ENCODE results near the gene SEZ6L2.

The SEZ6L2 gene

GRCh38 chr16:29825145-29826044 lies 74.0 kb downstream of the SEZ6L2 start:
- DNase-seq (ENCODE audit: low read depth in 2 of 2): no peak

GRCh38 chr16:29824589-29825144 lies 74.7 kb downstream of the SEZ6L2 start:
- DNase-seq (ENCODE audit: low read depth in 2 of 2): no peak

GRCh38 chr16:29821643-29822115 lies 77.7 kb downstream of the SEZ6L2 start:
- DNase-seq (ENCODE audit: low read depth in 2 of 2): no peak
